NB4 (cell line): ENCODE results near the gene CALR3.
"Not testable (repeated sequence)": the region's sequence is repeated elsewhere in the genome, so short reads cannot be mapped to it uniquely, and the experiment has no call there.

ENCODE experiments used
- DNase-seq: peaks from one replicate; pipeline ENCODE4 v3.0.0; 2010; ENCODE audit warnings: low read depth
- H3K4me3 ChIP-seq: one replicate; pipeline ENCODE4 v1.5.1; 2011; ENCODE audit warnings: mild to moderate bottlenecking, low read depth, low read length, moderate library complexity
- MYC ChIP-seq: IDR thresholded peaks from 2 replicates; pipeline ENCODE4 v1.6.1; 2011; ENCODE audit warnings: low read depth, low read length
- POLR2A ChIP-seq: IDR thresholded peaks from 2 replicates; pipeline ENCODE4 v1.6.1; 2011; ENCODE audit warnings: mild to moderate bottlenecking; ENCODE audit not compliant: insufficient read length; ENCODE audit errors: extremely low read depth
- TF ChIP-seq, protein P1 (sequence below): IDR thresholded peaks from one replicate; pipeline ENCODE4 v1.5.1; 2012; ENCODE audit warnings: low read depth, low read length
- TF ChIP-seq, protein P2 (sequence below): IDR thresholded peaks from 2 replicates; pipeline ENCODE4 v1.6.1; 2011; ENCODE audit warnings: low read depth, low read length

The CALR3 gene

DNA sequence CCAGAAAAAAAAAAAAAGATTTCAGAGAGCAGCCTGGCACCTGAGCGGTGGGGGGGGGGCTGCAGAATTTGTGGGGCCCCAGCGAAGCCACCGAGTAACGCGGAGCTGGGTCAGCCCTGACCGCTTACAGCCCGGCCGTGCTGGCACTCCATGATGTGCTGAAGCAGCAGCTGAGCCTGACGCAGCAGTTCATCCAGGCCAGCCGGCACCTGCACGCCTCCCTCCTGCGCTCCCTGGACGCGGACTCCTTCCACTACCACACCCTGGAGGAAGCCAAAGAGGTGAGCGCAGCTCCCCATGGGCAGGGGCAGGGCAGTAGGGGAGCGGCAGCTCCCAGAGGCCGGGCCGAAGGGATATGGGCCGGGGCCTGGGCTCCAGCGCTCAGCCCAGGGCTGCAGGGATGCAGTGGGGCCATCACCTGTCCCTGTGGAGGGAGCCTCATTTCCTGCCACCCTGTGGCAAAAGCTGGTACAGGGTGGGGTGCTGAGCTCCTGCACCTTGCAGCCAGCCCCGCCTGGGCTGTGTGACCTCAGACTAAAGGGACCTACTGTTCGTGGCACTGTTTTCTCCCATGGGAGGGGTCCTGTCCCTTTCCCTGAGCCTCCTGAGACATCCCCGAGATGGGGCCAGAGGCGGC, 18.5 kb upstream of the CALR3 start:
- TF ChIP-seq POLR2A (no peak), MYC (no peak)
- TF ChIP-seq, protein P1, sequence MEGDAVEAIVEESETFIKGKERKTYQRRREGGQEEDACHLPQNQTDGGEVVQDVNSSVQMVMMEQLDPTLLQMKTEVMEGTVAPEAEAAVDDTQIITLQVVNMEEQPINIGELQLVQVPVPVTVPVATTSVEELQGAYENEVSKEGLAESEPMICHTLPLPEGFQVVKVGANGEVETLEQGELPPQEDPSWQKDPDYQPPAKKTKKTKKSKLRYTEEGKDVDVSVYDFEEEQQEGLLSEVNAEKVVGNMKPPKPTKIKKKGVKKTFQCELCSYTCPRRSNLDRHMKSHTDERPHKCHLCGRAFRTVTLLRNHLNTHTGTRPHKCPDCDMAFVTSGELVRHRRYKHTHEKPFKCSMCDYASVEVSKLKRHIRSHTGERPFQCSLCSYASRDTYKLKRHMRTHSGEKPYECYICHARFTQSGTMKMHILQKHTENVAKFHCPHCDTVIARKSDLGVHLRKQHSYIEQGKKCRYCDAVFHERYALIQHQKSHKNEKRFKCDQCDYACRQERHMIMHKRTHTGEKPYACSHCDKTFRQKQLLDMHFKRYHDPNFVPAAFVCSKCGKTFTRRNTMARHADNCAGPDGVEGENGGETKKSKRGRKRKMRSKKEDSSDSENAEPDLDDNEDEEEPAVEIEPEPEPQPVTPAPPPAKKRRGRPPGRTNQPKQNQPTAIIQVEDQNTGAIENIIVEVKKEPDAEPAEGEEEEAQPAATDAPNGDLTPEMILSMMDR = no peak
- TF ChIP-seq, protein P2, sequence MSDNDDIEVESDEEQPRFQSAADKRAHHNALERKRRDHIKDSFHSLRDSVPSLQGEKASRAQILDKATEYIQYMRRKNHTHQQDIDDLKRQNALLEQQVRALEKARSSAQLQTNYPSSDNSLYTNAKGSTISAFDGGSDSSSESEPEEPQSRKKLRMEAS = no peak
- no peak for DNase-seq

DNA sequence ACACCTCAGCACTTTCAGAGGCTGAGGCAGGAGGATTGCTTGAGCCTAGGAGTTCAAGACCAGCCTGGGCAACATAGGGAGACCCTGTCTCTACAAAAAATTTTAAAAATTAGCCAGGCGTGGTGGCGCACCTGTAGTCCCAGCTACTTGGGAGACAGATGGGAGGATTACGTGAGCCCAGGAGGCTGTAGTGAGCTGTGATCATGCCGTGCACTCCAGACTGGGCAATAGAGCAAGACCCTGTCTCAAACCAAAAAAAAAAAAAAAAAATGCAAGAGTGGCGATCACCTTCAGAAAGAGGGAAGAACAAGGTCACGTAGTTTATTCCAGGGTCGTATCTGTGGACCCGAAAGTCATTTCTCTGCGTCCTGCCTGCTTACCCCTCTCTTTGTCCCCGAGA, 16.6 kb upstream of the CALR3 start:
- DNase-seq, H3K4me3 ChIP-seq: not testable (repeated sequence)

More for the DNA sequence above, 18.5 kb upstream of the CALR3 start:
- H3K4me3 ChIP-seq = no peak overlapping the region

DNA sequence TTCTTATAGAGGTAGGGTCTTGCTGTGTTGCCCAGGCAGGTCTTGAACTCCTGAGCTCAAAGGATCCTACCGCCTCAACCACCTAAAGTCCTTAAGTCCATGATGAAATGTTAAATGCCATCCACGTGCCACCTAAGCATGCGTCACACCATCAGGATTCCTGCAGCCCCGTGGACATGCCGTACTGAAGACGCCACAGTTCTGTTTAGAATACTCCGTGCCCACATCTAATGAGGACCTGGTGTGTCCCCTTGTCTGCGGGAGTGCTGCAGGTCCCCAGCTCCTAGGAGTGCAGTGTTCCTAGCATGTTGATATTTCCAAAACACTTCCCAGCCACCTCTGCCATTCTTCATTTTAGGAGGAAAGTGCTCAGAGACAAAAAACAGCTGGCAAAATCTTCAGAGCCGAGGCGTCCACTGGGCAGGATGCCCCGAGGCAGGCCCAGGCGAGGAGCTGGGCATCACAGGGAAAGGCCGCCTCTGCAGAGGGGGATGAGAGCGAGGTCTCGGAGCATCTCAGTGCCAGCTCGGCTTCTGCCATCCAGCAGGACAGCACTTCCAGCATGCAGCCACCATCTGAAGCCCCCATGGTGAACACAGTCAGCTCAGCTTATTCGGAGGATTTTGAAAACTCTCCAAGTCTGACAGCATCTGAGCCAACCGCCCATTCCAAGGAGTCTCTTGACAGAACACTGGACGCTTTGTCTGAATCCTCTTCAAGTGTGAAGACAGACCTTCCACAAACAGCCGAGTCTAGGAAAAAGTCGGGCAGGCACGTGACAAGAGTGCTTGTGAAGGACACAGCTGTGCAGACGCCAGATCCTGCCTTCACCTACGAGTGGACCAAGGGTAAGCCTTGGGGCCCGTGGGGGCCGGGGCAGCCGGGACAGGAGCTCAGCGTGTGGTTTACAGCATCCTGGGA, 13.4 kb upstream of the CALR3 start:
- TF ChIP-seq, protein P2 = no peak
- no peak for TF ChIP-seq MYC
- TF ChIP-seq POLR2A = no peak
- no peak for DNase-seq
- H3K4me3 ChIP-seq = no peak overlapping the region

DNA sequence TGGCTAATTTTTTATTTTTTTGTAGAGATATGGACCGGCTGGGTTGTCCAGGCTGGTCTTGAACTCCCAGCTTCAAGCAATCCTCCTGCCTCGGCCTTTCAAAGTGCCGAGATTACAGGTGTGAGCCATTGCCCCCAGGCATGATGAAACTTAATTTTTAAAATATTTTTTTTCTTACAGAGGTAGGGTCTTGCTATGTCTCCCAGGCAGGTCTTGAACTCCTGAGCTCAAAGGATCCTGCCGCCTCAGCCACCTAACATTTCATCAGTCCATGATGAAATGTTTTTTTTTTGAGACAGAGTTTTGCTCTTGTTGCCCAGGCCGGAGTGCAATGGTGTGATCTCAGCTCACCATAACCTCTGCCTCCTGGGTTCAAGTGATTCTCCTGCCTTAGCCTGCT, 12.6 kb upstream of the CALR3 start:
- no peak overlapping the region for H3K4me3 ChIP-seq
- no peak for TF ChIP-seq MYC
- TF ChIP-seq, protein P2 = no peak
- no peak for TF ChIP-seq POLR2A
- TF ChIP-seq, protein P1 = no peak
- DNase-seq = no peak

DNA sequence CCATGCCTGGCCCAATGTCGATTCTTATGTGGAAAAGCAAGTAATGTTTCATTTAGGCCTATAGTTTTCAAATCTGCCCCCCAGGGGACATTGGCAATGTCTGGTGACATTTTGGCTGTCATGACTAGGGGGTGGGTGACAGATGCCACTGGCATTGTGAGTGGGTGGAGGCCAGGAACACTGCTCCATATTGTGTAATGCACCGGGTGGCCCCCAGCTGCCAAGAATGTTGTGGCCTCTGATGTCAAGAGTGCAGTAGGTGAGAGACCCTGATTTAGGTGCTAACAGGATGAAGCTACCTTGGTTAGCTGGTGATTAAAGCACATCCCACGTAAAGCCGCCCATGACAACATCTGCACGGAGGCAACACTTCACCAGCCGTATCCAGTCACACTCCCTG, 11.0 kb upstream of the CALR3 start:
- H3K4me3 ChIP-seq = no peak overlapping the region
- no peak for TF ChIP-seq MYC
- no peak for DNase-seq

DNA sequence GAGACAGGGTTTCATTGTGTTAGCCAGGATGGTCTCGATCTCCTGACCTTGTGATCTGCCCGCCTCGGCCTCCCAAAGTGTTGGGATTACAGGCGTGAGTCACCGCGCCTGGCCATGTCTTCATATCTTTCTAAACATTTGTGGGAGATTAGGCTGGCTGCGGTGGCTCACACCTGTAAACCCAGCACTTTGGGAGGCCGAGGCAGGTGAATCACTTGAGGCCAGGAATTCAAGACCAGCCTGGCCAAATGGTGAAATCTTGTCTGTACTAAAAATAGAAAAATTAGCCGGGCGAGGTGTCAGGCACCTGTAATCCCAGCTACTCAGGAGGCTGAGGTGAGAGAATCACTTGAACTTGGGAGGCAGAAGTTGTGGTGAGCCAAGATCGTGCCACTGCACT, 10.2 kb upstream of the CALR3 start:
- DNase-seq, H3K4me3 ChIP-seq: not testable (repeated sequence)

DNA sequence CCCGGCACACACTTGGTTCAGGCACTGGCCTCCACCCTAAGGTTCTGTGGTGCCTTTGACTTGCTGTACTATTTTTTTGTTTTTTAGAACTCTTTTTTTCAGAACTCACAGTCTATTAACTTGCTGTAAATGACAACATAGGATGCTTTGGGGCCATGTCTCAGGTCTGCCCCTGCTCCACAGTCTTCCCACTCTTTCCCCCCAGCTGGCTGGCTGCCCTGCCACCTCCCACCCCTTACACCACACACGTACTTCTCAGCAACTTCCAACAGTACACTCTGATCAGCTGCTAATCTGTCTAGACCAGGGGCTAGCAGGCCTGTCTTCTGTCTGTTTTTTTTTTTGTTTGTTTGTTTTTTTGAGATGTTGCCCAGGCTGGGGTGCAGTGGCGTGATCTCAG, 8.3 kb upstream of the CALR3 start:
- TF ChIP-seq, protein P1 = no peak
- TF ChIP-seq, protein P2 = no peak
- no peak for TF ChIP-seq POLR2A
- no peak for TF ChIP-seq MYC
- DNase-seq = no peak
- H3K4me3 ChIP-seq = no peak overlapping the region

DNA sequence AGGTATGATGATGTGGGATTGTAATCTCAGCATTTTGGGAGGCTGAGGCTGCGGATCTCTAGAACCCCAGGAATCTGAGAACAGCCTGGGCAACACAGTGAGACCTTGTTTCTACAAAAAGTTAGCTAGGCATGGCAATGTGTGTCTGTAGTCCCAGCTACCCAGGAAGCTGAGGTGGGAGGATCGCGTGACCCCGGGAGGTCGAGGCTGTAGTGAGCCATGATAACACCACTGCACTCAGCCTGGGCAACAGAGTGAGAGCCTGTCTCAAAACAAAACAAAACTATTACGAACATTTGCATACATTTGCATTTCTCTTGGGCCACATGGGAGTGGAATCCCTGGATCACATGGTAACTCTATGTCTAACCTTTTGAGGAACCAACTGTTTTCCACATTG, 1.9 kb upstream of the CALR3 start:
- no peak overlapping the region for H3K4me3 ChIP-seq
- TF ChIP-seq POLR2A = no peak

More for the DNA sequence above, 1.9 kb upstream of the CALR3 start:
- no peak for DNase-seq
